Measurements from ENCODE around the gene COMMD2. TPM values are rescaled to one million over a fixed set of nuclear protein-coding genes. Genes with fewer than 3 reads are reported as not detected.
A peak's percentile ranks its signal among the peaks of the same experiment; 100 is the strongest.

COMMD2 gene
- total and polyA plus RNA-seq, 2 experiments from 2014 or later, result 33.8 to 69.3 TPM

GRCh38 chr3:149726716-149727407 is 25.4 kb downstream of the COMMD2 start:
- Histone ChIP-seq H3K4me3 (no peak overlapping the region), H3K27me3 (replicated peaks; ENCODE audit: insufficient read depth) (no peaks in the 10 kb centered on the region), H3K9me3 (ENCODE audit: low read depth) (no peaks in the 10 kb centered on the region), H3K79me2 (ENCODE audit: insufficient read depth) (no peaks in the 10 kb centered on the region), H3K9ac (no peak overlapping the region), H3K4me2 (ENCODE audit: unreplicated experiment) (no peak overlapping the region), H3K4me1 (ENCODE audit: insufficient read depth) (peaks cover 7% of the 10 kb centered on the region; the same call in 1 of the 2 replicates), H3K9me2 (ENCODE audit: insufficient read depth) (no peaks in the 10 kb centered on the region), H3F3A (ENCODE audit: insufficient read depth) (no peaks in the 10 kb centered on the region), H2AFZ (no peak overlapping the region), H3K27ac (no peak overlapping the region), H4K20me1 (ENCODE audit: insufficient read depth) (no peaks in the 10 kb centered on the region), H3K36me3 (ENCODE audit: low read depth) (no peaks in the 10 kb centered on the region)
- WGBS, 2 experiments (ENCODE audit: low coverage in 1 of 2, low lambda C conversion rate in 2 of 2, missing lambda C conversion rate in 2 of 2), result 72 to 89% methylated on average over 2 of the region's 2 CpGs
- TF ChIP-seq EZH2 (IDR thresholded peaks at IDR 0.05; ENCODE audit: insufficient read depth, poor library complexity, severe bottlenecking) (no peak), EZH2phosphoT487 (IDR thresholded peaks at IDR 0.05; ENCODE audit: insufficient read depth, low read depth) (no peak)
- in situ Hi-C loops (cut with MboI), result no loop called here
- DNase-seq, result peak; percentile 42

GRCh38 chr3:149723781-149724180 is 28.5 kb downstream of the COMMD2 start:
- Histone ChIP-seq H3K9ac (no peak overlapping the region), H3K9me2 (ENCODE audit: insufficient read depth) (no peaks in the 10 kb centered on the region), H3K27me3 (replicated peaks; ENCODE audit: insufficient read depth) (no peaks in the 10 kb centered on the region), H3K9me3 (ENCODE audit: low read depth) (peaks cover 3% of the 10 kb centered on the region), H3K79me2 (ENCODE audit: insufficient read depth) (no peaks in the 10 kb centered on the region), H3K4me1 (ENCODE audit: insufficient read depth) (peaks cover 7% of the 10 kb centered on the region; the same call in 1 of the 2 replicates), H4K20me1 (ENCODE audit: insufficient read depth) (no peaks in the 10 kb centered on the region), H3K27ac (no peak overlapping the region), H3K4me3 (no peak overlapping the region), H2AFZ (no peak overlapping the region), H3K4me2 (ENCODE audit: unreplicated experiment) (no peak overlapping the region), H3F3A (ENCODE audit: insufficient read depth) (no peaks in the 10 kb centered on the region), H3K36me3 (ENCODE audit: low read depth) (no peaks in the 10 kb centered on the region)
- no peak for DNase-seq
- TF ChIP-seq EZH2 (IDR thresholded peaks at IDR 0.05; ENCODE audit: insufficient read depth, poor library complexity, severe bottlenecking) (no peak), EZH2phosphoT487 (IDR thresholded peaks at IDR 0.05; ENCODE audit: insufficient read depth, low read depth) (no peak)
- in situ Hi-C loops (cut with MboI), result no loop called here

- no peaks in the 10 kb centered on the region for H3F3A ChIP-seq (ENCODE audit: insufficient read depth)
- H3K9me2 ChIP-seq (ENCODE audit: insufficient read depth), result no peaks in the 10 kb centered on the region
- H3K9me3 ChIP-seq (ENCODE audit: low read depth), result peaks cover 3% of the 10 kb centered on the region
- no peak overlapping the region for H2AFZ ChIP-seq
- DNase-seq, result no peak
- no peak overlapping the region for H3K4me2 ChIP-seq (ENCODE audit: unreplicated experiment)
- H3K36me3 ChIP-seq (ENCODE audit: low read depth), result no peaks in the 10 kb centered on the region
- no peak overlapping the region for H3K27ac ChIP-seq
- no peak overlapping the region for H3K4me3 ChIP-seq
- in situ Hi-C loops (cut with MboI), result no loop called here
- TF ChIP-seq EZH2 (IDR thresholded peaks at IDR 0.05; ENCODE audit: insufficient read depth, poor library complexity, severe bottlenecking) (no peak), EZH2phosphoT487 (IDR thresholded peaks at IDR 0.05; ENCODE audit: insufficient read depth, low read depth) (no peak)
- H3K4me1 ChIP-seq (ENCODE audit: insufficient read depth), result no peaks in the 10 kb centered on the region
- no peaks in the 10 kb centered on the region for H3K79me2 ChIP-seq (ENCODE audit: insufficient read depth)
- H3K9ac ChIP-seq, result no peak overlapping the region
- H3K27me3 ChIP-seq (replicated peaks; ENCODE audit: insufficient read depth), result no peaks in the 10 kb centered on the region
- WGBS, 2 experiments (ENCODE audit: low coverage in 1 of 2, low lambda C conversion rate in 2 of 2, missing lambda C conversion rate in 2 of 2), result 94 to 96% methylated on average over 2 of the region's 2 CpGs
- H4K20me1 ChIP-seq (ENCODE audit: insufficient read depth), result no peaks in the 10 kb centered on the region
Observed at GRCh38 chr3:149720918-149721317, 31.4 kb downstream of the COMMD2 start.

GRCh38 chr3:149717391-149718056 is 34.8 kb downstream of the COMMD2 start:
- Histone ChIP-seq H3K9ac (no peak overlapping the region), H3K27me3 (replicated peaks; ENCODE audit: insufficient read depth) (no peaks in the 10 kb centered on the region), H3K4me1 (ENCODE audit: insufficient read depth) (no peaks in the 10 kb centered on the region), H2AFZ (peak overlapping the region; percentile 31; the same call in 1 of the 2 replicates), H4K20me1 (ENCODE audit: insufficient read depth) (no peaks in the 10 kb centered on the region), H3K4me3 (no peak overlapping the region), H3K27ac (no peak overlapping the region), H3K4me2 (ENCODE audit: unreplicated experiment) (no peak overlapping the region), H3K9me2 (ENCODE audit: insufficient read depth) (no peaks in the 10 kb centered on the region), H3K36me3 (ENCODE audit: low read depth) (no peaks in the 10 kb centered on the region), H3K79me2 (ENCODE audit: insufficient read depth) (no peaks in the 10 kb centered on the region), H3F3A (ENCODE audit: insufficient read depth) (no peaks in the 10 kb centered on the region), H3K9me3 (ENCODE audit: low read depth) (peaks cover 3% of the 10 kb centered on the region)
- in situ Hi-C loops (cut with MboI), result loop anchor here (10.0 kb wide), 1 partner anchor 193 kb away; no protein-coding TSS in a partner anchor
- DNase-seq, result peak; percentile 80
- WGBS, 2 experiments (ENCODE audit: low coverage in 1 of 2, low lambda C conversion rate in 2 of 2, missing lambda C conversion rate in 2 of 2), result 0 to 15% methylated on average over 2 of the region's 2 CpGs
- TF ChIP-seq EZH2phosphoT487 (IDR thresholded peaks at IDR 0.05; ENCODE audit: insufficient read depth, low read depth), result no peak
- no peak for TF ChIP-seq EZH2 (IDR thresholded peaks at IDR 0.05; ENCODE audit: insufficient read depth, poor library complexity, severe bottlenecking)

Measured in GM23248 (cell line).